HG02588 (cell line): Measurements from ENCODE around the gene FERMT3.

ENCODE experiments used
- ATAC-seq: cut with Tn5 transposase; IDR thresholded peaks from one replicate; pipeline ENCODE4 v1.9.1; 2021; ENCODE audit warnings: mild to moderate bottlenecking, moderate library complexity; ENCODE audit not compliant: unreplicated experiment

Gene FERMT3

GRCh38 chr11:64185693-64186491, 20.6 kb upstream of the FERMT3 start, which contains the start of gene STIP1:
TSS of gene STIP1 (plus strand) at chr11:64186171. CDS start at chr11:64186262, 91 bp downstream.
- ATAC-seq = peak; percentile 80

- ATAC-seq = peak; percentile 2
Observed at GRCh38 chr11:64186492-64187165, 19.9 kb upstream of the FERMT3 start.

GRCh38 chr11:64192434-64192833, 14.1 kb upstream of the FERMT3 start:
- no peak for ATAC-seq

- no peak for ATAC-seq
Observed at GRCh38 chr11:64196626-64197025, 9.9 kb upstream of the FERMT3 start.

- ATAC-seq = no peak
Observed at GRCh38 chr11:64198511-64198910, 8.0 kb upstream of the FERMT3 start.

GRCh38 chr11:64201543-64201942, 5.0 kb upstream of the FERMT3 start:
- no peak for ATAC-seq

GRCh38 chr11:64202992-64203391, 3.5 kb upstream of the FERMT3 start:
- no peak for ATAC-seq

- ATAC-seq = no peak
Observed at GRCh38 chr11:64203421-64204079, 3.0 kb upstream of the FERMT3 start.

- ATAC-seq = no peak
Observed at GRCh38 chr11:64204080-64204440, 2.5 kb upstream of the FERMT3 start.

GRCh38 chr11:64204464-64204989, 2.0 kb upstream of the FERMT3 start:
- ATAC-seq = no peak

GRCh38 chr11:64207256-64208085, 950 bp downstream of the FERMT3 start:
- peak; percentile 39 for ATAC-seq

- no peak for ATAC-seq
Observed at GRCh38 chr11:64208086-64208795, 1.7 kb downstream of the FERMT3 start.

- ATAC-seq = no peak
Observed at GRCh38 chr11:64208796-64209562, 2.5 kb downstream of the FERMT3 start.

GRCh38 chr11:64209563-64209843, 3.0 kb downstream of the FERMT3 start:
- no peak for ATAC-seq

- no peak for ATAC-seq
Observed at GRCh38 chr11:64210301-64211020, 3.9 kb downstream of the FERMT3 start.

- ATAC-seq = no peak
Observed at GRCh38 chr11:64211181-64211872, 4.8 kb downstream of the FERMT3 start.

GRCh38 chr11:64216879-64217278, 10.4 kb downstream of the FERMT3 start:
- no peak for ATAC-seq

GRCh38 chr11:64218628-64219353, 12.3 kb downstream of the FERMT3 start:
- no peak for ATAC-seq
